Activated CD8-positive, alpha-beta memory T cell treated with anti-CD3 and anti-CD28 coated beads for 48 hours (primary cell): ENCODE results near the gene NEDD4.
"Not testable (repeated sequence)": the region's sequence is repeated elsewhere in the genome, so short reads cannot be mapped to it uniquely, and the experiment has no call there.

ENCODE experiments used
- DNase-seq, 3 experiments: peaks; one replicate each; pipeline ENCODE4 v3.0.0-alpha.2; 2020; ENCODE audit warnings: low read depth in 2 of 3, low spot score in 2 of 3

NEDD4 gene

GRCh38 chr15:55829826-55830225 lies 163.6 kb downstream of the NEDD4 start:
- DNase-seq, result no peak

DNA sequence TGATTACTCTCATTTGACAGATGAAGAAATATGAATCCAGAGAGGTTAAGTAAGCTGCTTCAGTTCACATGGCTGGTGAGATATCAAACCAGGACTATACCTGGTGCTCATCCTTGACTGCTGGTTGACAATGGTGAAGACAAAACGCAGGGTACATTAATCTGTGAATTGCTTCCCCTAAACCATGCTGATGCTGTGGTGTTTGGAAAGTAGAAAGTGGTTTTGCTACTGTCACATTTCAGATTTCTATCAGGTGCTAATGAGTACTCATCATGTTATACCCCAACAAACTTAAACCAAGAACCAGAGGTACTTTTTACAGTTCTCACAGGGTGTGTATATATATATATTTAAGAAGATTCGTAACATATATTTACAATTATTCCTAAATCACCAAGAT lies 165.5 kb downstream of the NEDD4 start:
- DNase-seq, result no peak

DNA sequence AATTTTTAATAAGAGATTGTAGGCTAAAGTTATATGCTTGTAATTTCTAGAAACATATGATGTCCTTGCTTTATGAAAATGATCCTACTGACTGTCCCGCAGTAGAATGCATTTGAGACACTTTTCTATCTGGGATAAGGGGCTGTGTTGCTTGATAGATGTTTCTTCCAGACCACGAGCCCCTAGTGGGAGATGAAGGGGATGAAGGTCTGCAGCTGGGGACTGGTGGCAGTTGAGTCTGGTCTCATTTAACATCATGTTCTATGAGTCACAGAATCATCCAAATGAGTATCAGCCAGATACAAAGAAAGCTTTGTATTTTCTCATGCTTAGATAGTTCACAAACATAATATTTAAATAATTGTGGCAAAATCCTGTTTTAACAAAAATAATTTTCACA lies 166.2 kb downstream of the NEDD4 start:
- DNase-seq, result no peak

DNA sequence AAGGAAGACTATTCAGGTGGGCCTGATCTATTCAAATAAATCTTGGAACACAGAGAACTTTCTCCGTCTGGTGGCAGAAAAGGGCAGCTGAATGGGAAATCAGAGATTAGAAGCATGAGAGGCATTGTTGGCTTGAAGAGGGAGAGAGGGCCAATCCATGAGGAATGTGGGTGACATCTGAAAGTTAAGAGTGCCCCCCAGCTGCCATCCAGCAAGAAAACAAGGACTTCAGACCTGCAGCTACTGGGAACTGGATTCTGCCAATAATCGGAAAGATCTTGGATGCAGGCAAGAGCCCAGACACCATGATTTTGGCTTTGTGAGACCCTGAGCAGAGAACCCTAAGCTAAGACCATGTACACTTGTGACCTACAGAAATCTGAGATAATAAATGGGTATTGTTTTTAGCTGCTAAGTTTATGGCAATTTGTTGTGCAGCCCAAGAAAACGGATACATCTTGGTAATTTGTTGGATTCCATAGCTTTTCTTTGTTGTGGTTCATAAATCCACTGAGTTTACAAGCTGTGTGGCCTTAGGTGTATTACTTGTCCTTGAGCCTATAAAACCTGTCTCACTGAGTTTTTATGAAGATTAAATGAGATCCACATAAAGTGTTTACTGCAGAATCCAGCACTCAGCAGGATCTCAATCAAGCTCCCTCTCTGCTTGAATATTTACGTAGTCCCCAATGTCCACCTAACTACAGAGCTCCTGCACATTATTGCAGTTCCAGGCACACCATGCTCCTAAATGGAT lies 168.4 kb downstream of the NEDD4 start:
- no peak for DNase-seq

- DNase-seq, result no peak
Measured at GRCh38 chr15:55823699-55824340, 169.6 kb downstream of the NEDD4 start.

- DNase-seq, result no peak
Measured at GRCh38 chr15:55823191-55823670, 170.2 kb downstream of the NEDD4 start.

- DNase-seq, result not testable (repeated sequence)
Measured at GRCh38 chr15:55821740-55822139, 171.7 kb downstream of the NEDD4 start.

DNA sequence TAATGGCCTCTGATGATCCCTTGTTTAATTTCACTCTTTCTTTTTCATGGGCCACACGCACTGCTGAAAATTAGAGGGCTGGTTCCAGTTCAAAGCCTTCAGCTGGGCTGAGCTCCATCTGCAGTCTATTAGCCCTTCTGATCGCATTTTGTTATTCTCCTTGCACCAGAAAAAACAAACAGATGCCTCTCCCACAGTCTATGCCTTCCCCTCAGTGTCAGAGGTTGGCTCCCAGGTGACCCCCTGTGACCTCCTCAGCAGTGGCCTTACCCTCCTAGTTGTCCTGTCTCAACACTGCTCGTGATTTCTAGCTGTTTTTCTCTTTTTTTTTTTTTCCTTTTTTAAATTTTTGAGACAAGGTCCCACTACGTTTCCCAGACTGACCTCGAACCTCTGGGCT lies 173.4 kb downstream of the NEDD4 start:
- no peak for DNase-seq

DNA sequence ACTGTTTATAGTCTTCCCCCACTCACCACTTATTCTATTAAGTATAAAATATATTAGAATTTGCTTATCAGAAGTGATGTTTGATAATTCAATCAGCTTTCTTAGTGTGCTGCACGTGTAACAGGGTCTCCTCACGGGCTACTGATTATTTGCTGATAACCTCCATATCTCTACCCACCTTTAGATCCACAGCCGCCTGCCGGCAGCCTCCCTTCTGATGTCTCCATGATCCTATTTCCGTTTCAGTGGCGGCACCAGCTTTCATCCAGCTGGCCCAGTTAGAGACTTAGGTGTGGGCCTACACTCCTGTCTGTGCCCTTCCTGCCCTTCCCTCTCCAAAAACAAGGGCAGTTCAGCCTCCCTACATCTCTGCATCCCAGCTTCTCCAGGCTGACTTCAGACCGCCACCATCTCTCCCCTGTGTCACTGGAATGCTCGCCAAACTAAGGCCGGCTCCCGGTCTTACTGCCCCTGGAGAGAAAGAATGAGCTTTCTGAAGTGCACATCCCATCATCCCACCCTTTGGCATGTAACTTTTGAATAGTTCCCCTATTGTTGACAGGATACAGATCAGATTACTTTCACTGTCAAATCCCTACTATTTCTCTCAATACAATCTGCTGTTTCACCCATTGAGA lies 173.9 kb downstream of the NEDD4 start:
- no peak for DNase-seq

DNA sequence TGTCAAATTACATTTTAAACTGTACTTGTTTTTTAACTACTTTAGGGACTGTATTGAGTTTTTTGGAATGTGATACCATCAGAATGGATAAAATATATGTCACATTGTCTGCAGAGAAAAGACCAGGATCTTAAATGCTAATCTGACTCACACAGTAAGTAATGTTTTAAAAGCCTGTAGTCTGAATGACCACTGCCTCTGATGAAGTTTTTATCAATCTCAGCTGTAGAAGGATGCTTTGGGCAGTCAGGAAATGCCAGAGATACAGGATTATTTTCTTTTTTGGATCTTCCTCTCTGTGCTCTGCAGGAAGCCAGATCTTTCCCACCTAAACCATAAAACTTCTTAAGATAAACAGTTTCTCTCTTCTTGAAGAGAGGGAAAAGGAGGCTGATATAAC lies 177.4 kb downstream of the NEDD4 start:
- DNase-seq, result no peak

GRCh38 chr15:55802600-55803376 lies 190.6 kb downstream of the NEDD4 start:
- DNase-seq, result no peak

DNA sequence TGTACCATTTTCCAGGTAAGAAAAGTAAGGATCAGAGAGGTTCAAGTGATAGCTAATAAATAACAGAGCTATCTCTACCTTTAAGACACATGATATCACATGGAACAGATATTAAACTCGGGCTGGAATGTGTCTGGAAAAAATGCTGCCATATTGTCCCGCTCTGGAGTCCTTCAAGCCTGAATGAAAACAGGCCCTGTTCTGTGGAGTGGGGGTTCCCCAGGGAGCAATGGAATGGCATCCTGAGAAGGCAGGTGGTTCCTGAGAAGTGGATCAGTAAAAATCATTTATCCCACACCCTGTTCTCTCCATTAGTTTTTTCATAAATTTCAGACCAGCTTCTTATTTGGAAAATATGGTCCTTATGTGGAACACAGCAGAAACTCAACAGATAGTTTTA lies 193.2 kb downstream of the NEDD4 start:
- DNase-seq, result no peak

DNA sequence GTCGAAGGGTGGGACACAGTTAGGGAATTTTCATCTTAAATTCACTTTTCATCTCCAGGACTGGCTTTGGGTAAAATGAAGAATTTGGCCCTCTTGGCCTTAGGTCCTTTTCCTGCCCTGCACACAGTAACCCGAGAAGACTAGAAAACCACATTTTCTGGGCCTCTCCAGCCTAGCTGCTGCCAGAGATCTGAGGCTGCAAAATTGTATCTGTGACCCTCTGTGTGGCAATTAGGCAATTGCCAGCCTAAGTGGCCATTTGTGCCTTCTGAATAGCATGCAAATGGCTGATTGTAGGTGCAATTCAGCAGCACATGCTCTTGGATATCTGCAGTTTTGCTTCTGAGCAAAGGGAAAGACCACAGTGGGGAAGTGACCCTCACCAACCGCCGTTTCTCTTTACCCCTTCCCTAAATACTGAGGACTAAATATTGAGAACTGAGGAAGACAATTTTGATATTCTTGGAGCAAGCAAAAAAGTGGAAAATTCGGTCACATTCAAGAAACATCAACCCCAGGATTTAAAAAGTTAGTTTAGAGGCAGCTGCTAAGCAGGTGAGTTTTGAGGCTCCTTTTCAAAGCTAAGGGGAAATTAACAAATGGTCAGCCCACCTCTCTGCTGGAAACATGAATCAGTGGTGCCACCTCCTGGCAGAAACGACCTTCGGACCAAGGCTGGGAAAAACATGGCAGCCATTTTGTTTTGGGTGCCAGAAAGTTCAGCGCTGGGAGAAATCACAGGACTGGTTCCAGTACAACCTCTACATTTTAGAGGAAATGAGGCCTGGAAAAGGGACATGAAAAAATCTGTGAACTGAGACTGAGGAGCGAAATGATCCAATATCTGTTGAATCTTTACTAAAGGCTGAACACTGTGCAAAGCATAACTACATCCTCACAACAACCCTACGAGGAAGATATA lies 193.9 kb downstream of the NEDD4 start:
- DNase-seq, result peak in 1 of 3 experiments; percentile 4

DNA sequence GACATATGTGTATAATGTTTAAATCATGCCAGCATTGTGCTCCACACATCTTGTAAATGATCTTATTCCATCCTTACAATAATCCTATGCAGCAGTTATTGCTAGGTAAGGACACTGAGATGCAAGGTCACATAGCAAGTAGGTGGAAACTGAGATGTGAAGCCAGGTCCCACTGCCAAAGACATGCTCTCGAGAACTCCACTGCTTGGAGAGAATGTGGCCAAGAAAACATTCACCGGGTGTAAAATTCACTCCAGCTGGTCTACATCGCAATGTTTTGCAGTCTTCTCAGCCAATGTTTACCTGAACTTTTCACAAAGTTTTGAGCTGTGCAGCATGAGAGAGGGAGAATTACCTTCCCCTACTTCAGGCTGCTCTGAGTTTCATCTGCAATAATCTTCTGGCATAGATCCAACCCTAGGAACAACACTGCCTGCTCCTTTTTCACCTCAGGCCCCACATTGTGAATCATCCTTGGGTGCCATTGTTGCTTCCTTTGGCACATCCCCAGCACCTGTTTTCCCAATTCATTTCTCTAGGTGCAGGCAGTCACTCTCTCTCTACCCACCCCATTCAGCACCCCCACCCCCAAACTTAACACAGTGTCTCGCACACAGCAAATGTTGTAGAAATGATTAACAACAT lies 197.0 kb downstream of the NEDD4 start:
- DNase-seq, result no peak

GRCh38 chr15:55795031-55795430 lies 198.4 kb downstream of the NEDD4 start:
- DNase-seq, result no peak

- DNase-seq, result no peak
Measured at GRCh38 chr15:55791551-55792400, 201.6 kb downstream of the NEDD4 start.

DNA sequence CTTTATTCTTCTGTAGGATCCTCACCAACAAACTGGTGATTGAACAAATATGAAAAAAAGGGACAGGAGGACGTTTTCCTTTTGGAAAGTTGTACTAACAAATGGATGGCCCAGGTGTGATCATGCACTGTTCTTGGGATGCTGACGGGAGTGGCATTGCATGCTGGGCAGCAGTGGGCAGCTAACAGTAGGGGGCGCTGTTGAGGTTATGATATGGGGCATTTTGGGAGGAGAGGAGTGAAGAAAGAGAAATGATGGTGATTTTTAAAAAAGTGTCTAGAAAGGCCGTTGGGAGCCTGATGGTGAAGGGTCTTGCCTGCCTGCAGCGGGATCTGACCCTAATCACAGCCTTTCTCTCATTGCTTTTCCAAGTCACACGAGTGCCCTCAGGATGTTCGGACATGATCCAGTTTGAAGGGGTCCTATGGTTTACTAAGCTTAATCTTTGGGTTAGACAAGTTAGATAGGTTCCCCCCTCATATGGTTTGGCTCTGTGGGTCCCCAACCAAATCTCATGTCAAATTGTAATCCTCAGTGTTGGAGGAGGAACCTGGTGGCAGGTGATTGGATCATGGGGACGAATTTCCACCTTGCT lies 204.2 kb downstream of the NEDD4 start:
- DNase-seq, result peak in 2 of 3 experiments; percentile 27 to 61

DNA sequence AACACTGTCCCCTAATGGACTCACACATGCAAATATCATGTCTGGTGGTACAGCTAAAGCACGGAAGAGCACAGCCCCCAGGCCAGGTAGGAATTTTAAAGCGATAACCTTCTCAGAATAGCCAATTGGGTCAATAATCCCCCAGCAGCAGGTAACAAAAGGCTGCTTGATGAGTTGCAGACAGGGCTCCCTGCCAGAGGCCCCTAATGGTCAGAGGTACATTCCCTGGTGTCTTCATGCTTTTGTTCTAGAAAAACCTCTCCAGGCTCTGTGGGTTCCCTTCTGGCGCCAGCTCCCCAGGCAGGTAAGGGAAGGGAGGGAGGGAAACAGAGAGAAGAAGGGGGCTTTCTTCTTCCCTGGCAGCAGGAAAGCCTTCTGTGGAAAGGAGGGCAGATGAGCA lies 207.1 kb downstream of the NEDD4 start:
- DNase-seq, result no peak

DNA sequence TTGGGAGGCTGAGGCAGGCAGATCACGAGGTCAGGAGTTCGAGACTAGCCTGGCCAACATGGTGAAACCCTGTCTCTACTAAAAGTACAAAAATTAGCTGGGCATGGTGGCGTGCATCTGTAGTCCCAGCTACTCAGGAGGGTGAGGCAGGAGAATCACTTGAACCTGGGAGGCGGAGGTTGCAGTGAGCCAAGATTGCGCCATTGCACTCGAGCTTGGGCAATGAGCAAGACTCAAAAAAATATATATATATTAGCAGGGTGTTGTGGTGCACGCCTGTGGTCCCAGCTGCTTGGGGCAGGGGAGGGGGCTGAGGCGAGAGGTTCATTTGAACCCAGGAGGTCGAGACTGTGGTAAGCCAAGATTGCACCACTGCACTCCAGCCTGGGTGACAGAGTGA lies 207.8 kb downstream of the NEDD4 start:
- DNase-seq, result not testable (repeated sequence)
